AG04449 (cell line): ENCODE results near the gene FCHSD2.

Source experiments
- CTCF ChIA-PET: fragments of 350-600 bp; formaldehyde crosslinking; extraction: SDS; loops from one replicate; lab custom pipeline; 2021; ENCODE audit warnings: antibody characterized with exemption; lab: Yijun Ruan, JAX
- POLR2A ChIA-PET: fragments of 400-600, 350-600 bp; formaldehyde crosslinking; extraction: SDS; loops from one replicate; lab custom pipeline; 2020; ENCODE audit warnings: antibody characterized with exemption, inconsistent platforms; lab: Yijun Ruan, JAX
- DNase-seq: peaks from one replicate; pipeline ENCODE4 v3.0.0-alpha.2; 2010; ENCODE audit warnings: low read depth, low spot score
- H3K4me3 ChIP-seq: 2 replicates; pipeline ENCODE4 v1.5.1; 2011; ENCODE audit warnings: low read depth, mild to moderate bottlenecking, control low read depth, low read length
- CTCF ChIP-seq: IDR thresholded peaks from one replicate; pipeline ENCODE4 v1.5.1; 2011; ENCODE audit warnings: mild to moderate bottlenecking, moderate library complexity, low read length, control low read depth, inconsistent platforms; ENCODE audit not compliant: insufficient read depth; ENCODE audit errors: missing control alignments

FCHSD2 gene

GRCh38 chr11:73085189-73085875 is 56.8 kb downstream of the FCHSD2 start:
- ChIA-PET CTCF (no interaction called here), POLR2A (no interaction called here)
- no peak for TF ChIP-seq CTCF
- DNase-seq: no peak
- no peak overlapping the region for H3K4me3 ChIP-seq

- H3K4me3 ChIP-seq: no peak overlapping the region
- ChIA-PET POLR2A (no interaction called here), CTCF (interaction anchor here (1.2 kb wide), 1 partner anchor 54 kb away, joined by 3 read pairs; no protein-coding TSS in a partner anchor)
- no peak for DNase-seq
- no peak for TF ChIP-seq CTCF
Measured at GRCh38 chr11:73078631-73079030, 63.5 kb downstream of the FCHSD2 start.

GRCh38 chr11:73077454-73077853 is 64.7 kb downstream of the FCHSD2 start:
- CTCF ChIA-PET: interaction anchor here (1.2 kb wide), 1 partner anchor 53 kb away, joined by 3 read pairs; no protein-coding TSS in a partner anchor
- no peak for DNase-seq
- H3K4me3 ChIP-seq: no peak overlapping the region
- TF ChIP-seq CTCF: no peak
- POLR2A ChIA-PET: no interaction called here

- ChIA-PET POLR2A (no interaction called here), CTCF (no interaction called here)
- TF ChIP-seq CTCF: no peak
- H3K4me3 ChIP-seq: no peak overlapping the region
- DNase-seq: no peak
Measured at GRCh38 chr11:73074319-73074718, 67.8 kb downstream of the FCHSD2 start.

- POLR2A ChIA-PET: no interaction called here
Measured at GRCh38 chr11:73072935-73073481, 69.1 kb downstream of the FCHSD2 start.

More at GRCh38 chr11:73072935-73073481, 69.1 kb downstream of the FCHSD2 start:
- no peak for TF ChIP-seq CTCF
- CTCF ChIA-PET: no interaction called here
- H3K4me3 ChIP-seq: no peak overlapping the region
- no peak for DNase-seq
